ENCODE measurements around the gene STPG2. TPM values are rescaled to one million over a fixed set of nuclear protein-coding genes. Genes with fewer than 3 reads are reported as not detected.
"Not testable (repeated sequence)": the region's sequence is repeated elsewhere in the genome, so short reads cannot be mapped to it uniquely, and the experiment has no call there.

The STPG2 gene
- total RNA-seq, 1 donor from 2014 or later = 0.52 TPM

DNA sequence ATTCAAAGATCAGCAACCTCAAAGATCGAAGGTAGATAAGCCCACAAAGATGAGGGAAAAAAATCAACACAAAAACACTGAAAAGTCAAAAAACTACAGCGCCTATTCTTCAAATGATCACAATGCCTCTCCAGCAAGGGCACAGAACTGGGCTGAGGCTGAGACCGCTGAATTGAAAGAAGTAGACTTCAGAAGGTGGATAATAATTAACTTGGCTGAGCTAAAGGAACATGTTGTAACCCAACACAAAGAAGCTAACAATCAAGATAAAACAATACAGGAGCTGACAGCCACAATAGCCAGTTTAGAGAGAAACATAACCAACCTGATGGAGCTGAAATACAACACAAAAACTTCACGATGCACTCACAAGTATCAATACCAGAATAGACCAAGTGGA is 231.1 kb downstream of the STPG2 start:
- H3K4me3 ChIP-seq (ENCODE audit: low read length in 3 of 3) = no peak overlapping the region
- H3K27me3 ChIP-seq (ENCODE audit: control insufficient read depth in 3 of 3, insufficient read depth in 3 of 3, low read length in 3 of 3) = no peaks in the 10 kb centered on the region
- no peak overlapping the region for H3K27ac ChIP-seq (ENCODE audit: low read depth, low read length)
- H3K36me3 ChIP-seq (ENCODE audit: control insufficient read depth in 3 of 3, insufficient read depth in 3 of 3, low read length in 3 of 3) = no peaks in the 10 kb centered on the region
- H3K4me1 ChIP-seq (ENCODE audit: control insufficient read depth in 3 of 3, insufficient read depth in 3 of 3, low read length in 3 of 3) = no peaks in the 10 kb centered on the region
- H3K9me3 ChIP-seq (ENCODE audit: control insufficient read depth in 3 of 3, low read length in 3 of 3) = no peaks in the 10 kb centered on the region
- H3K9ac ChIP-seq (ENCODE audit: low read depth in 1 of 3, low read length in 3 of 3) = no peak overlapping the region

DNA sequence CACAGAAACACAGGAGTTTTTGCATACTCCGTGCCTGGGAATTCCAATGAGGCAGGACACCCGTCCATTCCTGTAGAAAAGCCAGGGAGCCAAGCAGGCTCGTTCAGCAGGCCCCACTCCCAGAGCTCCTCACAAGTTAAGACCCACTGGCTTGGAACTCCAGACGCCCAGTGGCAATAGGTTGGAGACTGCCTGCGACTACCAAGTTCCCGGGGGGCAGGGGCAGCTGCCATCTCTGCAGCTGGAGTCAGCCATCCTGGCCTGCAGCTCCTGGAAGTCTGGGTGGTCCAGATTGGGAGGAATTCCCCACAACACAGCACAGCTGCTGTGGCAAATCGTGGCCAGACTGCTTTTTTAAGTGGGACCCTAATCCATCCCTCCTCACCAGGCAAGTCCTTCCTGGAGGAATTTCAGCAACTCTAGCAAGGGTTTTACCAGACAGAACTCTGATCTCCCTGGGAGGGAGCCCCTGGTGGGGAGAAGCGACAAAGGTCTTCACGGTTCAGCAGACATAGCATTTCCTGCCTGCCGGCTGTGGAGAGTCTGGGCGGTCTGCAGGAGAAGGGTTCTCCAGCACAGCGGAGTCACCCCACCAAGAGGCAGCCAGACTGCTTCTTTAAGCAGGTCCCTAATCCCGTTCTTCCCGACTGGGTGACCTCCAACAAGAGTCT is 231.9 kb downstream of the STPG2 start:
- no peak overlapping the region for H3K27ac ChIP-seq (ENCODE audit: low read depth, low read length)

DNA sequence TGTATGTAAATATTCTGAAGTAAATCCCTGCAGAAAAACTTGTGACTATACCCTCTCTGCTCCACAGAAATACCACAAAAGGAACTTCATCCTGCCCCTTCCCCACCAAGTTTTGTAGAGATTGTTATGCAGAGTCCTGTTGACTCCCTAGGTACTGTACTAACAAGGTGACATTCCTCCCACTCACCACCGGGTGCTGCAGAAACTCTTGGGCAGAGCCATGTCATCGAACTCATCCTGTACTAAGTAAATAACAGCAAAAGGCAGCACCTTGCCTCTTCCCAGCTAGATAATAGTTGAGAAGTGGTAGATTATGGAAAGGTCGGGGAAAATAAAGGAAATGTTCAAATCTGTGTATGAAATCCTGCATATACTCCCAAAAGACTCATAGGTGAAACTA is 233.3 kb downstream of the STPG2 start:
- H3K4me1 ChIP-seq (ENCODE audit: control insufficient read depth in 3 of 3, insufficient read depth in 3 of 3, low read length in 3 of 3) = no peaks in the 10 kb centered on the region
- H3K27me3 ChIP-seq (ENCODE audit: control insufficient read depth in 3 of 3, insufficient read depth in 3 of 3, low read length in 3 of 3) = no peaks in the 10 kb centered on the region
- H3K27ac ChIP-seq (ENCODE audit: low read depth, low read length) = no peak overlapping the region
- H3K36me3 ChIP-seq (ENCODE audit: control insufficient read depth in 3 of 3, insufficient read depth in 3 of 3, low read length in 3 of 3) = no peaks in the 10 kb centered on the region
- no peak overlapping the region for H3K4me3 ChIP-seq (ENCODE audit: low read length in 3 of 3)
- no peaks in the 10 kb centered on the region for H3K9me3 ChIP-seq (ENCODE audit: control insufficient read depth in 3 of 3, low read length in 3 of 3)
- H3K9ac ChIP-seq (ENCODE audit: low read depth in 1 of 3, low read length in 3 of 3) = no peak overlapping the region

More for the DNA sequence above, 231.9 kb downstream of the STPG2 start:
- H3K27me3 ChIP-seq (ENCODE audit: control insufficient read depth in 3 of 3, insufficient read depth in 3 of 3, low read length in 3 of 3) = no peaks in the 10 kb centered on the region
- H3K9me3 ChIP-seq (ENCODE audit: control insufficient read depth in 3 of 3, low read length in 3 of 3) = no peaks in the 10 kb centered on the region
- H3K9ac ChIP-seq (ENCODE audit: low read depth in 1 of 3, low read length in 3 of 3) = no peak overlapping the region
- no peak overlapping the region for H3K4me3 ChIP-seq (ENCODE audit: low read length in 3 of 3)
- H3K36me3 ChIP-seq (ENCODE audit: control insufficient read depth in 3 of 3, insufficient read depth in 3 of 3, low read length in 3 of 3) = no peaks in the 10 kb centered on the region
- no peaks in the 10 kb centered on the region for H3K4me1 ChIP-seq (ENCODE audit: control insufficient read depth in 3 of 3, insufficient read depth in 3 of 3, low read length in 3 of 3)

DNA sequence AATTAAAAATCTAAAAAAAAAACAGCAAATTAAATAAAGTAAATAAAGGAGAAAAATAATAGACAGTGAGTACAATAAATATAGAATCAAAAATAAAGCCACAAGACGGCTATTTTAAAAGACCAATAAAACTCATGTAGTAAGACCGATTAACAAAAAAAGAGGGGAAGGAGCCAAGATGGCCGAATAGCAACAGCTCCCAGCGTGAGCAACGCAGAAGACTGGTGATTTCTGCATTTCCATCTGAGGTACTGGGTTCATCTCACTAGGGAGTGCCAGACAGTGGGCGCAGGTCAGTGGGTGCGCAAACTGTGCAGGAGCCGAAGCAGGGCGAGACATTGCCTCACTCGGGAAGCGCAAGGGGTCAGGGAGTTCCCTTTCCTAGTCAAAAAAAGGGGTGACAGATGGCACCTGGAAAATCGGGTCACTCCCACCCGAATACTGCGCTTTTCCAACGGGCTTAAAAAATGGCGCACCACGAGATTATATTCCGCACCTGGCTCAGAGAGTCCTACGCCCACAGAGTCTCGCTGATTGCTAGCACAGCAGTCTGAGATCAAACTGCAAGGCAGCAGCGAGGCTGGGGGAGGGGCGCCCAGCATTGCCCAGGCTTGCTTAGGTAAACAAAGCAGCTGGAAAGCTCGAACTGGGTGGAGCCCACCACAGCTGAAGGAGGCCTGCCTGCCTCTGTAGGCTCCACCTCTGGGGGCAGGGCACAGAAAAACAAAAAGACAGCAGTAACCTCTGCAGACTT is 239.7 kb downstream of the STPG2 start:
- H3K36me3 ChIP-seq (ENCODE audit: control insufficient read depth in 3 of 3, insufficient read depth in 3 of 3, low read length in 3 of 3); H3K9ac ChIP-seq (ENCODE audit: low read depth in 1 of 3, low read length in 3 of 3); H3K27ac ChIP-seq (ENCODE audit: low read depth, low read length); H3K27me3 ChIP-seq (ENCODE audit: control insufficient read depth in 3 of 3, insufficient read depth in 3 of 3, low read length in 3 of 3); H3K9me3 ChIP-seq (ENCODE audit: control insufficient read depth in 3 of 3, low read length in 3 of 3); H3K4me3 ChIP-seq (ENCODE audit: low read length in 3 of 3); H3K4me1 ChIP-seq (ENCODE audit: control insufficient read depth in 3 of 3, insufficient read depth in 3 of 3, low read length in 3 of 3): not testable (repeated sequence)

DNA sequence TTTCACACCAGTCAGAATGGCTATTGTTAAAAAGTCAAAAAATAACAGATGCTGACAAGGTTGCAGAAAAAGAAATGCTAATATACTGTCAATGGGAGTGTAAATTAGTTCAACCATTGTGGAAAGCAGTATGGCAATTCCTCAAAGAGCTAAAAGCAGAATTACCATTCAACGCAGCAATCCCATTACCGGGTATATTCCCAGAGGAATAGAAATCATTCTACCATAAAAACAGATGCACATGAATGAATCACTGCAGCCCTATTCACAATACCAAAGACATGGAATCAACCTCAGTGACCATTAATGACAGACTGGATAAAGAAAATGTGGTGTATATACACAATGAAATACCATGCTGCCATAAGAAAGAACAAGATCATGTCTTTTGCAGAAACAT is 243.0 kb downstream of the STPG2 start:
- Histone ChIP-seq H3K4me3 (ENCODE audit: low read length in 3 of 3) (no peak overlapping the region), H3K4me1 (ENCODE audit: control insufficient read depth in 3 of 3, insufficient read depth in 3 of 3, low read length in 3 of 3) (no peaks in the 10 kb centered on the region), H3K36me3 (ENCODE audit: control insufficient read depth in 3 of 3, insufficient read depth in 3 of 3, low read length in 3 of 3) (no peaks in the 10 kb centered on the region), H3K27me3 (ENCODE audit: control insufficient read depth in 3 of 3, insufficient read depth in 3 of 3, low read length in 3 of 3) (no peaks in the 10 kb centered on the region), H3K27ac (ENCODE audit: low read depth, low read length) (no peak overlapping the region), H3K9me3 (ENCODE audit: control insufficient read depth in 3 of 3, low read length in 3 of 3) (no peaks in the 10 kb centered on the region), H3K9ac (ENCODE audit: low read depth in 1 of 3, low read length in 3 of 3) (no peak overlapping the region)

DNA sequence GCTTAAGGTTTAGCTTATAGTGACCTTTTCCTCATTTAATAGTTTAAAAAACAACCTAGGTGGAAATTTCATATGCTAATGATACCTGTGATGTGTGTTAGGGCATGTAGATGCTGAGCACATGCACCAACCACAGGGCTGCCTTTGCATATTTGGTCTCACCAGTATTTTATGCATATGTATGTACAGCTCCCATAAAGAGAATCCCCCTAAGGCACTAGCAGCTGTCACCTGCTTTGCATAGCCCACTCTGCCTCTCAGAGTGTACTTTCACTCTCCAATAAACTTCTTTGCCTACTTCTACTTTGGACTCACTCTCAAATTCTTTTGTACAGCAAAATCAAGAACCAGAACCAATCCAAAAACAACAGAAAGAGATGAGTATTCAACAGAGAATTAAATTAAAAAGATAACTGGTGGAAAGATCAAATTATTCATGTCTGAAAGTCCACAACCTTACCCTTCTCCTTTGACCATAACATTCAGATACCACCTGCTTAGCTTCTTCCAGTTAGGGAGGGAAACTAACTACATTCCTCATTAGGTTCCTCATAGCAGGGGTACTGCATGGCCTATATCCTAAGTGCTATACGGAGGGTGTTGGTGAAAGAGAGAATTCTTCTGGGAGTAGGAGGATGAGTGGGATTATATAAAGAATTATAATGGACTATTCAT is 250.5 kb downstream of the STPG2 start:
- Histone ChIP-seq H3K9ac (ENCODE audit: low read depth in 1 of 3, low read length in 3 of 3) (no peak overlapping the region), H3K9me3 (ENCODE audit: control insufficient read depth in 3 of 3, low read length in 3 of 3) (no peaks in the 10 kb centered on the region), H3K27ac (ENCODE audit: low read depth, low read length) (no peak overlapping the region), H3K4me3 (ENCODE audit: low read length in 3 of 3) (no peak overlapping the region), H3K27me3 (ENCODE audit: control insufficient read depth in 3 of 3, insufficient read depth in 3 of 3, low read length in 3 of 3) (no peaks in the 10 kb centered on the region), H3K4me1 (ENCODE audit: control insufficient read depth in 3 of 3, insufficient read depth in 3 of 3, low read length in 3 of 3) (no peaks in the 10 kb centered on the region), H3K36me3 (ENCODE audit: control insufficient read depth in 3 of 3, insufficient read depth in 3 of 3, low read length in 3 of 3) (no peaks in the 10 kb centered on the region)

DNA sequence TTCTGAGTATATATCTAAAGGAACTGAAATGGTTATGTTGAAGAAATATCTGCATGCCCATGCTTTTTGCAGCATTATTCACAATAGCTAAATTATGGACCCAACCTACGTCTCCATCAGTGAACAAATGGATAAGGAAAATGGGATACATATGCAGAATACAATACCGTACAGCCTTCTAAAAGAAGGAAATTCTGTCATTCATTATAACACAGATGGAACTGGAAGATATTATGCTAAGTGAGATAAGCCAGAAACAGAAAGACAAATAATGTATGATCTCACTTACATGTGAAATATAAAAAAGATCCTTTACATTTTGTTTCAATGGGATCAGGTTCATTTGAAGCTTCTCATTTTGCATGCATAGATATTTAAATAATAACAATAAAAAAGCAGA is 263.3 kb downstream of the STPG2 start:
- no peak overlapping the region for H3K9ac ChIP-seq (ENCODE audit: low read depth in 1 of 3, low read length in 3 of 3)
- H3K27ac ChIP-seq (ENCODE audit: low read depth, low read length) = no peak overlapping the region
- no peaks in the 10 kb centered on the region for H3K36me3 ChIP-seq (ENCODE audit: control insufficient read depth in 3 of 3, insufficient read depth in 3 of 3, low read length in 3 of 3)
- no peak overlapping the region for H3K4me3 ChIP-seq (ENCODE audit: low read length in 3 of 3)
- H3K4me1 ChIP-seq (ENCODE audit: control insufficient read depth in 3 of 3, insufficient read depth in 3 of 3, low read length in 3 of 3) = no peaks in the 10 kb centered on the region
- H3K27me3 ChIP-seq (ENCODE audit: control insufficient read depth in 3 of 3, insufficient read depth in 3 of 3, low read length in 3 of 3) = no peaks in the 10 kb centered on the region
- H3K9me3 ChIP-seq (ENCODE audit: control insufficient read depth in 3 of 3, low read length in 3 of 3) = no peaks in the 10 kb centered on the region

DNA sequence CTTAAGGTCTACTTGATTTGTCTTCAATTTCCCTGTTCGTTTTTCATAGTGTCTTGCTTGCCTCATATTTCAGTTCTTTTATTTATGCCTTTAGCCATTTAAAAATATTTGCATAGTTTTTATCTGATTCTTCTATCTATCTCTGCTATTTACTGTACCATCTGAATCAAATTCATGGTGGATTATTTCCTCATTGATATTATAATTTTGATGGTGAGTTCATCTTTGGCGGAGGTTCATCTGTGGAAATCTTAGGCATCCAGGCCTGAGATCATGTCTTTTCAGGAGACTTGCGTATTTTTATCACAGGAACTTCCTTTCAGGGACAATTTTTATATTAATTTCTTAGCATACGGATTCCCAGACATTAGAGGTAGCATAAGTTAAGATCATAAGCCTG is 275.2 kb downstream of the STPG2 start:
- Histone ChIP-seq H3K27ac (ENCODE audit: low read depth, low read length) (no peak overlapping the region), H3K4me1 (ENCODE audit: control insufficient read depth in 3 of 3, insufficient read depth in 3 of 3, low read length in 3 of 3) (no peaks in the 10 kb centered on the region), H3K4me3 (ENCODE audit: low read length in 3 of 3) (no peak overlapping the region), H3K27me3 (ENCODE audit: control insufficient read depth in 3 of 3, insufficient read depth in 3 of 3, low read length in 3 of 3) (no peaks in the 10 kb centered on the region), H3K9me3 (ENCODE audit: control insufficient read depth in 3 of 3, low read length in 3 of 3) (no peaks in the 10 kb centered on the region), H3K9ac (ENCODE audit: low read depth in 1 of 3, low read length in 3 of 3) (no peak overlapping the region), H3K36me3 (ENCODE audit: control insufficient read depth in 3 of 3, insufficient read depth in 3 of 3, low read length in 3 of 3) (no peaks in the 10 kb centered on the region)

DNA sequence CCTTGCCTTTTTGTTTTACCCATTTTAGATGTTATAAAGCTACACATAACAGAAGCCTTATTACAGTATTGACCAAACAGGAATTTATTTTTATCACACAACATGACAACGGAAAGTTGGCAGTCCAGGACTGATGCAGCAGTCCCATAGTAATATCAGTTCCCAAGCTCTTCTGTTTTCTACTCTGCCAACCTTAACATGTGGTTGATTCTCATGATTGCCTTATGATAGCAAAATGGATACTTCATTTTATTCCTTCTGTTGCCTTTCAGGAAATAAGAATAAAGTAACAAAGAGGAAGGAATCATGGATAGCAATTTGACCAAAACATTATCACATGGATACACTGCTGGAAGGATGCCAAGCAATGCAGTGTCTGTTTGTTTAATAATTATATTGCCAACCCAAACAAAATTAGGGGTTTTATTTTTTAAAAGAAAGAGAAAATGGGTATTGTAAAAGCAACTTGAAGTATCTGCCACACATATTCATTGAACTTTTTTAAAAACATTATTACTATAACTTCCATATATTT is 275.7 kb downstream of the STPG2 start:
- Histone ChIP-seq H3K4me3 (ENCODE audit: low read length in 3 of 3) (no peak overlapping the region), H3K27me3 (ENCODE audit: control insufficient read depth in 3 of 3, insufficient read depth in 3 of 3, low read length in 3 of 3) (no peaks in the 10 kb centered on the region), H3K9ac (ENCODE audit: low read depth in 1 of 3, low read length in 3 of 3) (no peak overlapping the region), H3K36me3 (ENCODE audit: control insufficient read depth in 3 of 3, insufficient read depth in 3 of 3, low read length in 3 of 3) (no peaks in the 10 kb centered on the region), H3K4me1 (ENCODE audit: control insufficient read depth in 3 of 3, insufficient read depth in 3 of 3, low read length in 3 of 3) (no peaks in the 10 kb centered on the region), H3K9me3 (ENCODE audit: control insufficient read depth in 3 of 3, low read length in 3 of 3) (no peaks in the 10 kb centered on the region), H3K27ac (ENCODE audit: low read depth, low read length) (no peak overlapping the region)
